Measurements from ENCODE around the gene MAB21L3. TPM values are rescaled to one million over a fixed set of nuclear protein-coding genes. Genes with fewer than 3 reads are reported as not detected.

Gene MAB21L3
- total RNA-seq, 1 donor from 2014 or later: 0.20 TPM

DNA sequence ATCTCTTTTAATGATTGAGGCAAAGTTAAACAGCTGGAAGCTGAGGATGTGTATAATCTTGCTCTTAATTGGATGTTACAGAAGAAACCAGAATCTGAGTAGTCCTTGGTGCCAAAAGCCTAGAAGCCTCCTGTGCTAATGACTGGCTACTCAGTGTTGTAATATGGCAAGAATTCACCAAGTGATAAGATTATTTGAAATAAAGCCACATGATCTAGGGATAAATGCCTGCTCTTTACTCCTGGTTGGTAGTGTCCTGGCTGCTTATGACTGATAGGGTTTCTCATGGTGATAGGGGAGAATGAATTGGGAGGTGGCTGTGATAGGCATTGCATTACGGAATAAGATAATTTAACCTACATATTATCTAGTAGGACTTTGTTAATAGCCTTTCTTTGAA, 13.6 kb upstream of the MAB21L3 start:
- no peak overlapping the region for H3K4me3 Mint-ChIP-seq (ENCODE audit: unreplicated experiment)
- no peak overlapping the region for H3K27ac Mint-ChIP-seq (ENCODE audit: unreplicated experiment)
- no peaks in the 10 kb centered on the region for H3K4me1 Mint-ChIP-seq (ENCODE audit: low read depth)
- H3K27me3 Mint-ChIP-seq (ENCODE audit: low read depth): no peaks in the 10 kb centered on the region
- H3K36me3 Mint-ChIP-seq (ENCODE audit: low read depth): peaks cover 15% of the 10 kb centered on the region
- TF ChIP-seq, protein P1, sequence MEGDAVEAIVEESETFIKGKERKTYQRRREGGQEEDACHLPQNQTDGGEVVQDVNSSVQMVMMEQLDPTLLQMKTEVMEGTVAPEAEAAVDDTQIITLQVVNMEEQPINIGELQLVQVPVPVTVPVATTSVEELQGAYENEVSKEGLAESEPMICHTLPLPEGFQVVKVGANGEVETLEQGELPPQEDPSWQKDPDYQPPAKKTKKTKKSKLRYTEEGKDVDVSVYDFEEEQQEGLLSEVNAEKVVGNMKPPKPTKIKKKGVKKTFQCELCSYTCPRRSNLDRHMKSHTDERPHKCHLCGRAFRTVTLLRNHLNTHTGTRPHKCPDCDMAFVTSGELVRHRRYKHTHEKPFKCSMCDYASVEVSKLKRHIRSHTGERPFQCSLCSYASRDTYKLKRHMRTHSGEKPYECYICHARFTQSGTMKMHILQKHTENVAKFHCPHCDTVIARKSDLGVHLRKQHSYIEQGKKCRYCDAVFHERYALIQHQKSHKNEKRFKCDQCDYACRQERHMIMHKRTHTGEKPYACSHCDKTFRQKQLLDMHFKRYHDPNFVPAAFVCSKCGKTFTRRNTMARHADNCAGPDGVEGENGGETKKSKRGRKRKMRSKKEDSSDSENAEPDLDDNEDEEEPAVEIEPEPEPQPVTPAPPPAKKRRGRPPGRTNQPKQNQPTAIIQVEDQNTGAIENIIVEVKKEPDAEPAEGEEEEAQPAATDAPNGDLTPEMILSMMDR (IDR thresholded peaks at IDR 0.05): no peak
- peaks cover 18% of the 10 kb centered on the region for H3K9me3 Mint-ChIP-seq (ENCODE audit: low read depth)
- no peak for DNase-seq (ENCODE audit: low spot score)

DNA sequence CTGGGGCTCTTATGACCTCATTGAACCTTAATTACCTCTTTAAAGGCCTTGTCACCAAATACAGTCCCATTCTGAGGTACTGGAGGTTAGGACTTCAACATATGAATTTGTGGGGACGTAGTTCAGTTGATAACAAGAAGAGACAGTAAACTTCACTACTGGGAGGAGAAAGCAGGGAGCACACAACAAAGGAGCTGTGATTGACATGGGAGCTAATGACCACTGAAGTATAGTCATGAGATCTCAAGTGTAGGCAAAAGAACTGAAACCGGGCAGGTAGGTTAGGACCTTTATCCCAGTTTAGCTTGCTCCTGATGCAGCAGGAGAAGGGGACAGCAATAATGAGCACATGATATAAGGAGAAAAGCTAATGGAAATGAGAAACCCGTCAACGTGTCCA, 11.8 kb upstream of the MAB21L3 start:
- Mint-ChIP-seq H3K27me3 (ENCODE audit: low read depth) (no peaks in the 10 kb centered on the region), H3K27ac (ENCODE audit: unreplicated experiment) (no peak overlapping the region), H3K4me1 (ENCODE audit: low read depth) (no peaks in the 10 kb centered on the region), H3K4me3 (ENCODE audit: unreplicated experiment) (no peak overlapping the region), H3K9me3 (ENCODE audit: low read depth) (peaks cover 8% of the 10 kb centered on the region), H3K36me3 (ENCODE audit: low read depth) (peaks cover 12% of the 10 kb centered on the region)
- no peak for DNase-seq (ENCODE audit: low spot score)
- TF ChIP-seq, protein P1 (IDR thresholded peaks at IDR 0.05): no peak

DNA sequence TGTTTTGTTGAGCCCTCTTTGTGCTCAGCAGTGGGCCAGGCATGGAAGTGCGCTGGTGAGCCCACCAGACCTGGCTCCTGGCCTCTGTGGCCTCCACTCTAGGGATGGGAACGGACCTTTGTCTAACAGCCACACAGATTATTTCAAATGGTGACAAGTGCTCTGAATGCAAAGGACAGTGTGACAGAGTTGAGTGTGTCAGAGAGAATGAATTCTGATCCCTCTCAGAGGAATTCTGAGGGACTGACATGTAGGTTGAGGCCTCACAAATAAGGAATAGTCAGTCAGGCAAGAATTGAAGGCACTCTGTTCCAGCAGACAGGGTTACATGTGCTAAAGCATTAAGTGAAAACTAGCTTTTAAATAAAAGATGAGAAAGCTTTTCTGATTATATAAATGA, 11.3 kb upstream of the MAB21L3 start:
- TF ChIP-seq, protein P1 (IDR thresholded peaks at IDR 0.05): no peak
- H3K27ac Mint-ChIP-seq (ENCODE audit: unreplicated experiment): no peak overlapping the region
- no peak overlapping the region for H3K4me3 Mint-ChIP-seq (ENCODE audit: unreplicated experiment)
- H3K36me3 Mint-ChIP-seq (ENCODE audit: low read depth): peaks cover 11% of the 10 kb centered on the region
- H3K9me3 Mint-ChIP-seq (ENCODE audit: low read depth): peaks cover 5% of the 10 kb centered on the region
- DNase-seq (ENCODE audit: low spot score): no peak
- no peaks in the 10 kb centered on the region for H3K4me1 Mint-ChIP-seq (ENCODE audit: low read depth)
- H3K27me3 Mint-ChIP-seq (ENCODE audit: low read depth): no peaks in the 10 kb centered on the region

DNA sequence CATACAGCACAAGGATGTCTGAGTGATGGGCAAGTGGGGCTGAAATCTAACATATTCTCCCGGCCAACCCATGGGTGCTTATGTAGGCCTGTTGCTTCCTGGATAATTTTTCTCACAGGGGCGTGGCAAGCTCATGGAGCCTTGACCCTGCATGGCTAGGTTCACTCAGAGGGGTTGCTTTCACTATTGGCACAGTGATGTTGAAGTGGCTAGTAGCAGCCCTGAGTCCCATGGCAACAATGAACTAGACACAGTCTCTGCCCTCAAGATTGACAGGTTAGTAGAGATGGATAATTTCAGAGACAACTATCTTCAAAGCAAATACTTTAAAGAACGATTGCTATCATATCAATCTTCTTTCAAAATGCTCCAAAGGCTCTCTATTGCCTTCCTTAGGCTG, 6.5 kb upstream of the MAB21L3 start:
- Mint-ChIP-seq H3K27me3 (ENCODE audit: low read depth) (no peaks in the 10 kb centered on the region), H3K27ac (ENCODE audit: unreplicated experiment) (no peak overlapping the region), H3K4me3 (ENCODE audit: unreplicated experiment) (no peak overlapping the region), H3K36me3 (ENCODE audit: low read depth) (peaks cover 3% of the 10 kb centered on the region), H3K4me1 (ENCODE audit: low read depth) (peaks cover 11% of the 10 kb centered on the region), H3K9me3 (ENCODE audit: low read depth) (no peaks in the 10 kb centered on the region)
- DNase-seq (ENCODE audit: low spot score): no peak
- TF ChIP-seq, protein P1 (IDR thresholded peaks at IDR 0.05): no peak

DNA sequence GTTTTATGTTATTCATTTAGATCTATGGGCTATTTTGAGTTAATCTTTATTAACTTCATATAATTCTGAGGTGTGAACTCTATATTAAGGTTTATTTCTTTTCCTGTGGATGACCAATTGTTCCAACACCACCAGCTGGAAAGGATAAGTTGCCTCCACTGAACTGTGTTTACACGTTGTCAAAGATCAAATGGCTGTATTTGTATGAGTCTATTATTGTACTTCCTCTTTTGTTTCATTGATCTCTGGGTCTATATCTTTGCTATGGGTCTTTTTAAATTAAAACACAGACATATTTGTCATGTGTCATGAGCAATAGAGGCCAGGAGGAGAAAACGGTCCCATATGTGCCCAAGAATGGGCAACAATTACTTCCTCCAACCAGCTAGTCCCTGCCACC, 5.2 kb upstream of the MAB21L3 start:
- TF ChIP-seq, protein P1 (IDR thresholded peaks at IDR 0.05): no peak
- no peaks in the 10 kb centered on the region for H3K27me3 Mint-ChIP-seq (ENCODE audit: low read depth)
- H3K4me1 Mint-ChIP-seq (ENCODE audit: low read depth): peaks cover 16% of the 10 kb centered on the region
- peaks cover 3% of the 10 kb centered on the region for H3K36me3 Mint-ChIP-seq (ENCODE audit: low read depth)
- H3K4me3 Mint-ChIP-seq (ENCODE audit: unreplicated experiment): no peak overlapping the region
- no peak for DNase-seq (ENCODE audit: low spot score)
- H3K9me3 Mint-ChIP-seq (ENCODE audit: low read depth): no peaks in the 10 kb centered on the region
- H3K27ac Mint-ChIP-seq (ENCODE audit: unreplicated experiment): no peak overlapping the region
